Caco-2 (cell line): Measurements from ENCODE around the gene SNX30. TPM values are rescaled to one million over a fixed set of nuclear protein-coding genes. Genes with fewer than 3 reads are reported as not detected.

Source experiments
- BruUV-seq: library from RNA; stranded (reverse); fragments of 400-500 nt; replicated peaks from 2 replicates; lab custom pipeline; 2021; lab: Mats Ljungman, UMichigan
- CTCF ChIA-PET: fragments of 300-600 bp; sonication (Branson Sonifier 250); formaldehyde crosslinking; loops from one replicate; lab custom pipeline; 2022; ENCODE audit warnings: antibody characterized with exemption; lab: Charles Lee
- POLR2A ChIA-PET: fragments of 300-600 bp; sonication (Branson Sonifier 250); formaldehyde crosslinking; loops from one replicate; lab custom pipeline; 2022; ENCODE audit warnings: antibody characterized with exemption; lab: Charles Lee
- DNase-seq, 2 experiments: peaks; one replicate each; pipeline versions ENCODE4 v3.0.0 to v3.0.0-alpha.2; 2020 to 2022
- H3K27me3 ChIP-seq: replicated peaks from 2 replicates; pipeline ENCODE4 v1.6.0; 2011; ENCODE audit warnings: low read length; ENCODE audit not compliant: control insufficient read depth, insufficient read depth
- H3K36me3 ChIP-seq: 2 replicates; pipeline ENCODE4 v1.5.1; 2011; ENCODE audit warnings: low read length; ENCODE audit not compliant: control insufficient read depth, insufficient read depth
- H3K4me1 ChIP-seq: fragments of 250-450 bp; sonication (Bioruptor Pico); 2 replicates; pipeline ENCODE4 v1.5.1; 2020; ENCODE audit warnings: mild to moderate bottlenecking
- H3K4me3 ChIP-seq: 2 replicates; pipeline ENCODE4 v1.5.1; 2011; ENCODE audit warnings: low read depth, mild to moderate bottlenecking, control low read depth, low read length
- H3K9me3 ChIP-seq: fragments of 250-450 bp; sonication (Bioruptor Pico); 2 replicates; pipeline ENCODE4 v1.5.1; 2020; ENCODE audit warnings: mild to moderate bottlenecking, moderate library complexity
- H3K27ac Mint-ChIP-seq: one replicate; pipeline ENCODE4 v1.8.0; 2022; ENCODE audit warnings: mixed read lengths; ENCODE audit not compliant: unreplicated experiment
- H3K27me3 Mint-ChIP-seq: one replicate; pipeline ENCODE4 v1.8.0; 2022; ENCODE audit warnings: mixed read lengths; ENCODE audit not compliant: insufficient read depth, unreplicated experiment
- H3K36me3 Mint-ChIP-seq: one replicate; pipeline ENCODE4 v1.8.0; 2022; ENCODE audit warnings: mild to moderate bottlenecking, mixed read lengths; ENCODE audit not compliant: insufficient read depth, unreplicated experiment
- H3K4me1 Mint-ChIP-seq: one replicate; pipeline ENCODE4 v1.8.0; 2022; ENCODE audit warnings: low read depth, mixed read lengths; ENCODE audit not compliant: unreplicated experiment
- H3K4me3 Mint-ChIP-seq: one replicate; pipeline ENCODE4 v1.8.0; 2022; ENCODE audit warnings: mild to moderate bottlenecking, moderate library complexity, mixed read lengths; ENCODE audit not compliant: unreplicated experiment
- H3K9me3 Mint-ChIP-seq: one replicate; pipeline ENCODE4 v1.8.0; 2022; ENCODE audit warnings: mixed read lengths; ENCODE audit not compliant: unreplicated experiment
- intact Hi-C: fragments of 100-400 bp; cut with micrococcal nuclease; formaldehyde crosslinking; loops from one replicate; pipeline ENCODE4 v1.10.0; 2022; ENCODE audit not compliant: unreplicated experiment
- total RNA-seq: library from RNA; stranded (reverse); gene quantifications from 2 replicates; pipeline ENCODE4 v1.2.3, GENCODE V29; 2022
- TF ChIP-seq, protein P1 (sequence below), 2 experiments: fragments of 200-600 bp in 1 of 2; IDR thresholded peaks; 1 replicate in 1 of 2; 2 replicates in 1 of 2; pipeline versions ENCODE4 v1.5.1 to v1.8.0; 2011 to 2022; ENCODE audit warnings: antibody characterized with exemption in 1 of 2, control low read depth in 1 of 2, inconsistent platforms in 1 of 2, low read depth in 1 of 2, low read length in 1 of 2, mild to moderate bottlenecking in 1 of 2, moderate library complexity in 1 of 2; ENCODE audit not compliant: insufficient read depth in 1 of 2, severe bottlenecking in 1 of 2, unreplicated experiment in 1 of 2

SNX30 gene
- total RNA-seq, 1 experiment from 2014 or later = 21.8 TPM

DNA sequence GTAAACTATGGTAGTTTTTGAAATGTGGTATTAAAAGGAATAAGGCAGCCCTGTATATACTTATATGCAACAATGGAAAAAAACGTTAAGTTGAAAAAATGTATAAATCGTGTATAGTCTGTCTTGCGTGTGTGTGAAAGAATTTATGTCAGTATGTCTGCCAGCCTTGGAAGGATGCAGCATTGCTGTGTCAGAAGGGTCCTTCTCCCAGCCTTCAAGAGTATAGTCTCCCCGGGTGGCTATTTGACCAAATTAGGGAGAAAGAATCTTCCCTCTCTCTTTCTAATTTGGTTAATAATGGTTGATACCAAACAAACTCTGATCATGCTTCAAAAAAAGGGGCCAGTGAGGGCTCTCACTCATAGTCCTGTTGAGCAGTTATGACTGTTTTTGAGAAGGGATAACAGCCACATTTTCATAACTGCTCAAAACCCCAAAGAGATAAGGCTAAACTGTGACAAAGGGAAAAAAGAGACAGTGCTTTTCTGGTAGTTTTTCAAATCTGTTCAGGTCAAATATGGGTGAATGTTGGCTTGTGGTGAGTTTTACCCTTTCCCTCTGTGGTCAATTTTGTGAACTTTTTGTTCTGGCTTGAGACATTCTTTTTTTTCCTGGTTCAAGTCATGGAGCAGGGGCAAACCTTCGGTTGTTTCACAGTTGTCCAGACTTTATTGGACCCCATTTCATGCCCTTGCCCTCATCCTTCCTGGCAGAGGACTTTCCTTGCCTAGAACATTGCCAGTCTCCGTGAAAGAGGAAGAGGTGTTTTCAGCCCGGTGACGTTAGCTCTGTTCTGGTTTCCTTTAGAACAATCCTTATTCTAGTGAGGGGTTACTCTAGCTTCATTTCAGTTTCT, 21.0 kb downstream of the SNX30 start:
- H3K4me1 Mint-ChIP-seq = no peaks in the 10 kb centered on the region
- H3K27me3 Mint-ChIP-seq = no peaks in the 10 kb centered on the region
- no TSS peak for BruUV-seq
- Histone ChIP-seq H3K4me1 (no peaks in the 10 kb centered on the region), H3K36me3 (no peaks in the 10 kb centered on the region), H3K27me3 (no peaks in the 10 kb centered on the region), H3K4me3 (no peak overlapping the region), H3K9me3 (no peaks in the 10 kb centered on the region)
- TF ChIP-seq, protein P1, sequence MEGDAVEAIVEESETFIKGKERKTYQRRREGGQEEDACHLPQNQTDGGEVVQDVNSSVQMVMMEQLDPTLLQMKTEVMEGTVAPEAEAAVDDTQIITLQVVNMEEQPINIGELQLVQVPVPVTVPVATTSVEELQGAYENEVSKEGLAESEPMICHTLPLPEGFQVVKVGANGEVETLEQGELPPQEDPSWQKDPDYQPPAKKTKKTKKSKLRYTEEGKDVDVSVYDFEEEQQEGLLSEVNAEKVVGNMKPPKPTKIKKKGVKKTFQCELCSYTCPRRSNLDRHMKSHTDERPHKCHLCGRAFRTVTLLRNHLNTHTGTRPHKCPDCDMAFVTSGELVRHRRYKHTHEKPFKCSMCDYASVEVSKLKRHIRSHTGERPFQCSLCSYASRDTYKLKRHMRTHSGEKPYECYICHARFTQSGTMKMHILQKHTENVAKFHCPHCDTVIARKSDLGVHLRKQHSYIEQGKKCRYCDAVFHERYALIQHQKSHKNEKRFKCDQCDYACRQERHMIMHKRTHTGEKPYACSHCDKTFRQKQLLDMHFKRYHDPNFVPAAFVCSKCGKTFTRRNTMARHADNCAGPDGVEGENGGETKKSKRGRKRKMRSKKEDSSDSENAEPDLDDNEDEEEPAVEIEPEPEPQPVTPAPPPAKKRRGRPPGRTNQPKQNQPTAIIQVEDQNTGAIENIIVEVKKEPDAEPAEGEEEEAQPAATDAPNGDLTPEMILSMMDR (IDR thresholded peaks at IDR 0.05; ENCODE audit: insufficient read depth in 1 of 2, low read depth in 1 of 2, low read length in 1 of 2, severe bottlenecking in 1 of 2, unreplicated experiment in 1 of 2) = no peak
- POLR2A ChIA-PET = no interaction called here
- CTCF ChIA-PET = interaction anchor here (0.9 kb wide), 1 partner anchor 20 kb away, joined by 3 read pairs; no protein-coding TSS in a partner anchor
- no peaks in the 10 kb centered on the region for H3K9me3 Mint-ChIP-seq
- no peak overlapping the region for H3K27ac Mint-ChIP-seq
- H3K4me3 Mint-ChIP-seq = no peak overlapping the region
- intact Hi-C loops = no loop called here
- no peaks in the 10 kb centered on the region for H3K36me3 Mint-ChIP-seq
- DNase-seq = no peak

DNA sequence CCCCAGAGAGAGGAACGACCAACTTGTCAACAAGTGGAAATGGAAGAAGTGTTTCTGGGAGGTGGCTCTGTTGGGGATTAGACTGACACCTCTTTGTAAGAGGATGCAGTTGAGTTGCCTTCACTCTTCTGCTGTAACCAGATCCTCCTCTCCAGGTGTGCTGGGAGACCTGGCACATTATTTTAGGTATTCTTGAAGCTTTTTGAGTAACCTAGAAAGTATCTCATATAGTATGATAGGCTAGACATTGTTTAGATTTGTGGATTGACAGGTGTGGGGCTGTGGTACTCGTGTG, 21.6 kb downstream of the SNX30 start:
- no peaks in the 10 kb centered on the region for H3K9me3 ChIP-seq
- ChIA-PET POLR2A (no interaction called here), CTCF (no interaction called here)
- intact Hi-C loops = no loop called here
- no peaks in the 10 kb centered on the region for H3K36me3 Mint-ChIP-seq
- BruUV-seq = no TSS peak
- H3K4me3 Mint-ChIP-seq = no peak overlapping the region
- no peaks in the 10 kb centered on the region for H3K27me3 ChIP-seq
- H3K36me3 ChIP-seq = no peaks in the 10 kb centered on the region
- H3K27ac Mint-ChIP-seq = no peak overlapping the region
- no peaks in the 10 kb centered on the region for H3K9me3 Mint-ChIP-seq
- H3K4me1 ChIP-seq = no peaks in the 10 kb centered on the region
- TF ChIP-seq, protein P1 (IDR thresholded peaks at IDR 0.05; ENCODE audit: insufficient read depth in 1 of 2, low read depth in 1 of 2, low read length in 1 of 2, severe bottlenecking in 1 of 2, unreplicated experiment in 1 of 2) = no peak
- no peak overlapping the region for H3K4me3 ChIP-seq
- DNase-seq = no peak
- no peaks in the 10 kb centered on the region for H3K27me3 Mint-ChIP-seq
- H3K4me1 Mint-ChIP-seq = no peaks in the 10 kb centered on the region

DNA sequence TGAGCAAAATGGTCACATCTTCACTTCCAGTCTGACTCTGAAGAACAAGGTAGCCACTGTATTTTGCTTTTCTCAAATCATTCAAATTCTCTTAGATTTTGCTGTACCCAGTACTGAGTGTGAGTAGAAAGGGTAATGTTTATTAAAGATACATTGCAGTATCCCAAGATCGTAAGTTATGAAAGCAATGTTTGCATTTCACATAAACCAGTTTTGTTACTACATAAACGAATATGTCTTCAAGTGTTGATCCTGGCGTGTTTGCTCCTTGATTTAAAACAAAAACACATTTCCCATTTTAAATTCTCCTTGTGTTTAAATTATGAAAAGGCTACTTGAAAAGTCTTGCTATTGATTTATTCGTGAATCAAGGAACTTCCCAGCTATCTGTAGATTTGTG, 22.0 kb downstream of the SNX30 start:
- CTCF ChIA-PET = no interaction called here
- Histone ChIP-seq H3K36me3 (no peaks in the 10 kb centered on the region), H3K27me3 (no peaks in the 10 kb centered on the region), H3K4me1 (no peaks in the 10 kb centered on the region), H3K9me3 (no peaks in the 10 kb centered on the region), H3K4me3 (no peak overlapping the region)
- Mint-ChIP-seq H3K9me3 (no peaks in the 10 kb centered on the region), H3K36me3 (no peaks in the 10 kb centered on the region), H3K27ac (no peak overlapping the region), H3K4me3 (no peak overlapping the region), H3K27me3 (no peaks in the 10 kb centered on the region), H3K4me1 (no peaks in the 10 kb centered on the region)
- no TSS peak for BruUV-seq
- TF ChIP-seq, protein P1 (IDR thresholded peaks at IDR 0.05; ENCODE audit: insufficient read depth in 1 of 2, low read depth in 1 of 2, low read length in 1 of 2, severe bottlenecking in 1 of 2, unreplicated experiment in 1 of 2) = no peak
- no peak for DNase-seq
- intact Hi-C loops = no loop called here
- POLR2A ChIA-PET = no interaction called here
